Kidney (tissue), 14 donors: ENCODE results near the gene ZNF609. TPM values are rescaled to one million over a fixed set of nuclear protein-coding genes. Genes with fewer than 3 reads are reported as not detected.

Source experiments
- DNase-seq, 5 donors: peaks; one replicate each; pipeline ENCODE4 v3.0.0-alpha.2; 2013 to 2020
- FAIRE-seq: peaks from 2 replicates; lab custom pipeline; 2012; peaks lifted over from hg19 to GRCh38; lab: Jason Lieb, UNC
- H3K27ac ChIP-seq, 2 donors: one replicate each; pipeline ENCODE4 v1.7.0; 2013; ENCODE audit warnings: low read depth in 2 of 2, low read length in 2 of 2, inconsistent platforms in 1 of 2
- H3K27me3 ChIP-seq: one replicate; pipeline ENCODE4 v1.7.1; 2013; ENCODE audit warnings: low read length, inconsistent platforms; ENCODE audit not compliant: control insufficient read depth, insufficient read depth
- H3K36me3 ChIP-seq, 3 donors: one replicate each; pipeline versions ENCODE4 v1.7.0 to v1.7.1; 2013; ENCODE audit warnings: low read length in 3 of 3, control low read depth in 1 of 3, inconsistent platforms in 1 of 3; ENCODE audit not compliant: insufficient read depth in 3 of 3, control insufficient read depth in 2 of 3
- H3K4me1 ChIP-seq, 3 donors: one replicate each; pipeline versions ENCODE4 v1.7.0 to v1.7.1; 2013; ENCODE audit warnings: low read length in 3 of 3, inconsistent platforms in 1 of 3, low read depth in 1 of 3; ENCODE audit not compliant: control insufficient read depth in 2 of 3, insufficient read depth in 2 of 3
- H3K4me3 ChIP-seq, 3 donors: one replicate each; pipeline versions ENCODE4 v1.7.0 to v1.8.1; 2013; ENCODE audit warnings: low read length in 3 of 3, control low read depth in 1 of 3, inconsistent platforms in 1 of 3
- H3K9ac ChIP-seq, 3 donors: one replicate each; pipeline versions ENCODE4 v1.7.0 to v1.7.1; 2013; ENCODE audit warnings: low read length in 3 of 3, control low read depth in 1 of 3, inconsistent platforms in 1 of 3
- H3K9me3 ChIP-seq, 3 donors: one replicate each; pipeline versions ENCODE4 v1.7.0 to v1.7.1; 2013; ENCODE audit warnings: low read length in 3 of 3, control low read depth in 1 of 3, inconsistent platforms in 1 of 3; ENCODE audit not compliant: control insufficient read depth in 2 of 3, insufficient read depth in 1 of 3
- intact Hi-C: fragments of 100-400 bp; cut with DNase I; formaldehyde crosslinking; loops from one replicate; pipeline ENCODE4 v1.11.1; 2022
- polyA plus RNA-seq: library from polyadenylated mRNA; stranded (reverse); fragments of 350-450 nt; fragmentation: Illumina TruSeq; extraction: RNeasy Lipid Tissue Mini Kit (QIAGEN cat#74804); gene quantifications from one replicate; pipeline ENCODE4 v1.2.3, GENCODE V29; 2014; ENCODE audit warnings: low read depth, low replicate concordance; ENCODE audit not compliant: insufficient read depth
- total RNA-seq: library from RNA; stranded (reverse); fragmentation: NEBNext Ultra II Directional; extraction: Animal tissue kit (Norgen Biotek cat#: 25700); gene quantifications from one replicate; pipeline ENCODE4 v1.2.1, GENCODE V29; 2021
- TF ChIP-seq, protein P1 (sequence below): IDR thresholded peaks from 3 replicates; pipeline ENCODE4 v1.5.1; 2012; ENCODE audit warnings: mild to moderate bottlenecking, moderate library complexity, borderline replicate concordance; ENCODE audit not compliant: insufficient read depth; ENCODE audit errors: extremely low read depth
- donor health status: control.
- donor health status: control.
- donor health status: control.
- donor health status: control.
- donor health status: control.
- donor health status: DM: yes; HTN: yes; CAD: no.
- donor health status: Normal renal cell carcinoma (clear cell type).

Gene ZNF609
- total and polyA plus RNA-seq, 2 donors from 2014 or later: 3.1 to 37.2 TPM

DNA sequence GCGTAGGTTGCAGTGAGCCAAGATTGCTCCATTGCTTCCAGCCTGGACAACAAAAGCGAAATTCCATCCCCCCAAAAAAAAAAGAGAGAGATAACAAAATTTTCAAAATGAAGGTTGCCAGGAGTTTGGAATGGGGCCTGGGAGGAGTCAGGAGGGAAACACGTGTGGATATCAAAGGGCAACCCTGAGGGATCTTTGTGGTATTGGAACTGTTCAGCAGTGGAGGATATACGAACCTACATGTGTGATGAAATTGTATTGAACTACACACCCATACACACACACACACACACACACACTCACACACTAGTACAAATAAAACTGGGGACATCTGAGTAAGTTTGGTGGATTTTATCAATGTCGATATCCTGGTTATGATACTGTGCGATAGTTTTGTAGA lies 253.2 kb downstream of the ZNF609 start:
- no peak overlapping the region for H3K9ac ChIP-seq
- FAIRE-seq (no peak), DNase-seq (no peak)
- no peaks in the 10 kb centered on the region for H3K4me1 ChIP-seq
- H3K36me3 ChIP-seq: peaks cover 0 to 4% (median 0%) of the 10 kb centered on the region in 3 donors
- intact Hi-C loops: no loop called here
- no peaks in the 10 kb centered on the region for H3K27me3 ChIP-seq
- no peak overlapping the region for H3K27ac ChIP-seq
- TF ChIP-seq, protein P1, sequence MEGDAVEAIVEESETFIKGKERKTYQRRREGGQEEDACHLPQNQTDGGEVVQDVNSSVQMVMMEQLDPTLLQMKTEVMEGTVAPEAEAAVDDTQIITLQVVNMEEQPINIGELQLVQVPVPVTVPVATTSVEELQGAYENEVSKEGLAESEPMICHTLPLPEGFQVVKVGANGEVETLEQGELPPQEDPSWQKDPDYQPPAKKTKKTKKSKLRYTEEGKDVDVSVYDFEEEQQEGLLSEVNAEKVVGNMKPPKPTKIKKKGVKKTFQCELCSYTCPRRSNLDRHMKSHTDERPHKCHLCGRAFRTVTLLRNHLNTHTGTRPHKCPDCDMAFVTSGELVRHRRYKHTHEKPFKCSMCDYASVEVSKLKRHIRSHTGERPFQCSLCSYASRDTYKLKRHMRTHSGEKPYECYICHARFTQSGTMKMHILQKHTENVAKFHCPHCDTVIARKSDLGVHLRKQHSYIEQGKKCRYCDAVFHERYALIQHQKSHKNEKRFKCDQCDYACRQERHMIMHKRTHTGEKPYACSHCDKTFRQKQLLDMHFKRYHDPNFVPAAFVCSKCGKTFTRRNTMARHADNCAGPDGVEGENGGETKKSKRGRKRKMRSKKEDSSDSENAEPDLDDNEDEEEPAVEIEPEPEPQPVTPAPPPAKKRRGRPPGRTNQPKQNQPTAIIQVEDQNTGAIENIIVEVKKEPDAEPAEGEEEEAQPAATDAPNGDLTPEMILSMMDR: no peak
- no peak overlapping the region for H3K4me3 ChIP-seq
- H3K9me3 ChIP-seq: no peaks in the 10 kb centered on the region

DNA sequence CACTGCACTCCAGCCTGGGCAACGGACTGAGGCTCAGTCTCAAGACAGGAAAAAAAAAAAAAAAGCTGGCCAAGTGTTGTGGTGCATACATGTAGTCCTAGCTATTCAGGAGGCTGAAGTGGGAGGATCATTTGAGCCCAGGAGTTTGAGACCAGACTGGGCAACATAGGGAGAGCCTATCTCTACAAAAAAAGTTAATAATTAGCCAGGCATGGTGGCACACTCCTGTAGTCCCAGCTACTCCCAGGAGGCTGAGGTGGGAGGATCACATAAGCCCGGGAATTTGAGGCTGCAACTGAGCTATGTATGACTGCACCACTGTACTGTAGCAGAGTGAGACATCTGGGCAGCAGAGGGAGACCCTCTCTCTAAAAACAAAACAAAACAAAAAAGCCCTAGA lies 256.1 kb downstream of the ZNF609 start:
- Histone ChIP-seq H3K9ac (no peak overlapping the region), H3K9me3 (no peaks in the 10 kb centered on the region), H3K27ac (no peak overlapping the region), H3K36me3 (peaks cover 0 to 4% (median 0%) of the 10 kb centered on the region in 3 donors), H3K4me3 (no peak overlapping the region), H3K27me3 (no peaks in the 10 kb centered on the region), H3K4me1 (peaks cover 0 to 4% (median 0%) of the 10 kb centered on the region in 3 donors)
- FAIRE-seq (no peak), DNase-seq (no peak)
- TF ChIP-seq, protein P1: no peak
- intact Hi-C loops: no loop called here

DNA sequence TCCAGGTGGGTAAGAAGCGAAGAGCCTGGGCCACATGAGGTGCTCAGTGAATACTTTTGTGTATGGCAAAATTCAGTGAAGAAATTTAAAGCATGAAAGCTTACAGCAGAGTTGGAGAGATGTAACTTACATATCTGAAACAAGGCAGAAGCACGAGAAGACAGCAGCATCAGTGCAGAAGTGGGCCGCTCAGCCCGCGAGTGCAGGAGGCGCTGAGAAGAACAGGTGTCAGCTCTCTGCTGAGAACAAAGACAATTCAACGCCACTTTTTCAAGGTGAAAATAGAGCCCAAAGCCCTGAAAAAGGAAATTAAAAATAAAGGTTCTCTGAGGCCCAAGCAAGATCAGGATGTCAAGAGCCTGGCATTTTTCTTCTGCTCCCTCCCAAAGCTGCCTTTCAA lies 256.8 kb downstream of the ZNF609 start:
- DNase-seq: peak in 1 of 5 donors; percentile 10
- no peak overlapping the region for H3K9ac ChIP-seq
- H3K4me3 ChIP-seq: no peak overlapping the region
- no peak for FAIRE-seq
- no peak overlapping the region for H3K27ac ChIP-seq
- H3K27me3 ChIP-seq: no peaks in the 10 kb centered on the region
- intact Hi-C loops: no loop called here
- H3K4me1 ChIP-seq: peaks cover 0 to 4% (median 0%) of the 10 kb centered on the region in 3 donors
- peaks cover 0 to 4% (median 0%) of the 10 kb centered on the region in 3 donors for H3K36me3 ChIP-seq
- H3K9me3 ChIP-seq: no peaks in the 10 kb centered on the region
- TF ChIP-seq, protein P1: no peak
